ENCODE measurements around the gene ABRACL. TPM values are rescaled to one million over a fixed set of nuclear protein-coding genes. Genes with fewer than 3 reads are reported as not detected.

ABRACL gene
- polyA plus RNA-seq, 1 experiment, result 56.4 TPM

GRCh38 chr6:139079018-139079417 lies 50.5 kb downstream of the ABRACL start:
- no peak overlapping the region for H3K27ac ChIP-seq (ENCODE audit: low read depth, low read length)
- POLR2A ChIA-PET, result no interaction called here
- CTCF ChIA-PET, result no interaction called here
- DNase-seq (ENCODE audit: low read depth, low spot score), result no peak
- H3K27me3 ChIP-seq (ENCODE audit: control insufficient read depth, insufficient read depth, low read length), result peaks cover 7% of the 10 kb centered on the region
- no peak overlapping the region for H3K4me3 ChIP-seq (ENCODE audit: low read depth, low read length)
- TF ChIP-seq CTCF (IDR thresholded peaks at IDR 0.05; ENCODE audit: low read depth, low read length), result no peak
- H3K9me3 ChIP-seq (ENCODE audit: control insufficient read depth, insufficient read depth, low read length), result no peaks in the 10 kb centered on the region

GRCh38 chr6:139080255-139080920 lies 51.8 kb downstream of the ABRACL start:
- H3K27me3 ChIP-seq (ENCODE audit: control insufficient read depth, insufficient read depth, low read length), result peaks cover 7% of the 10 kb centered on the region
- no peaks in the 10 kb centered on the region for H3K9me3 ChIP-seq (ENCODE audit: control insufficient read depth, insufficient read depth, low read length)
- H3K4me3 ChIP-seq (ENCODE audit: low read depth, low read length), result no peak overlapping the region
- ChIA-PET CTCF (no interaction called here), POLR2A (no interaction called here)
- no peak for DNase-seq (ENCODE audit: low read depth, low spot score)
- no peak for TF ChIP-seq CTCF (IDR thresholded peaks at IDR 0.05; ENCODE audit: low read depth, low read length)
- no peak overlapping the region for H3K27ac ChIP-seq (ENCODE audit: low read depth, low read length)

- peaks cover 7% of the 10 kb centered on the region for H3K27me3 ChIP-seq (ENCODE audit: control insufficient read depth, insufficient read depth, low read length)
- H3K4me3 ChIP-seq (ENCODE audit: low read depth, low read length), result no peak overlapping the region
- POLR2A ChIA-PET, result no interaction called here
- no peaks in the 10 kb centered on the region for H3K9me3 ChIP-seq (ENCODE audit: control insufficient read depth, insufficient read depth, low read length)
- TF ChIP-seq CTCF (IDR thresholded peaks at IDR 0.05; ENCODE audit: low read depth, low read length), result no peak
- no peak overlapping the region for H3K27ac ChIP-seq (ENCODE audit: low read depth, low read length)
- CTCF ChIA-PET, result no interaction called here
- no peak for DNase-seq (ENCODE audit: low read depth, low spot score)
Observed at GRCh38 chr6:139081471-139081870, 52.9 kb downstream of the ABRACL start.

- Histone ChIP-seq H3K27me3 (ENCODE audit: control insufficient read depth, insufficient read depth, low read length) (peaks cover 7% of the 10 kb centered on the region), H3K9me3 (ENCODE audit: control insufficient read depth, insufficient read depth, low read length) (no peaks in the 10 kb centered on the region), H3K27ac (ENCODE audit: low read depth, low read length) (no peak overlapping the region), H3K4me3 (ENCODE audit: low read depth, low read length) (no peak overlapping the region)
- no peak for TF ChIP-seq CTCF (IDR thresholded peaks at IDR 0.05; ENCODE audit: low read depth, low read length)
- CTCF ChIA-PET, result no interaction called here
- POLR2A ChIA-PET, result no interaction called here
- no peak for DNase-seq (ENCODE audit: low read depth, low spot score)
Observed at GRCh38 chr6:139082370-139082769, 53.8 kb downstream of the ABRACL start.

GRCh38 chr6:139091826-139092225 lies 63.3 kb downstream of the ABRACL start:
- no peak overlapping the region for H3K4me3 ChIP-seq (ENCODE audit: low read depth, low read length)
- H3K27me3 ChIP-seq (ENCODE audit: control insufficient read depth, insufficient read depth, low read length), result no peaks in the 10 kb centered on the region
- TF ChIP-seq CTCF (IDR thresholded peaks at IDR 0.05; ENCODE audit: low read depth, low read length), result no peak
- no peak overlapping the region for H3K27ac ChIP-seq (ENCODE audit: low read depth, low read length)
- ChIA-PET CTCF (no interaction called here), POLR2A (no interaction called here)
- DNase-seq (ENCODE audit: low read depth, low spot score), result no peak
- H3K9me3 ChIP-seq (ENCODE audit: control insufficient read depth, insufficient read depth, low read length), result no peaks in the 10 kb centered on the region; the same call in 1 of the 2 replicates

Other genes with a start within 250 kb of the ABRACL start
- 0.01 TPM in 1 of 2 replicates, not detected in the other for gene ECT2L, start 232.7 kb upstream of the ABRACL start, polyA plus RNA-seq (2011; rRNA removed)
- 30.5 and 36.6 TPM in 2 replicates for gene REPS1, start 40.5 kb upstream of the ABRACL start, polyA plus RNA-seq (2011; rRNA removed)
- 8.4 and 10.6 TPM in 2 replicates for gene HECA, start 106.3 kb downstream of the ABRACL start, polyA plus RNA-seq (2011; rRNA removed)

Data from AG04450 (cell line).